ENCODE measurements around the gene CCDC63. TPM values are rescaled to one million over a fixed set of nuclear protein-coding genes. Genes with fewer than 3 reads are reported as not detected.

CCDC63 gene
- total and polyA plus RNA-seq, 5 donors: not detected

Other genes starting within 250 kb of the CCDC63 start
- gene TCTN1, start 232.9 kb upstream of the CCDC63 start, total RNA-seq: 10 to 100 TPM; 37.0 to 47.0 (median 42.4) TPM
- gene TCTN1, start 232.9 kb upstream of the CCDC63 start, polyA plus RNA-seq: 33.7 TPM
- 10 to 100 TPM; 11.3 to 33.4 (median 13.3) TPM for gene HVCN1, start 157.9 kb upstream of the CCDC63 start, total RNA-seq
- gene HVCN1, start 157.9 kb upstream of the CCDC63 start, polyA plus RNA-seq: 18.2 TPM
- 100 to 1,000 TPM; 156 to 175 (median 160) TPM for gene PPP1CC, start 104.1 kb upstream of the CCDC63 start, total RNA-seq
- gene PPP1CC, start 104.1 kb upstream of the CCDC63 start, polyA plus RNA-seq: 120 TPM
- gene MYL2, start 73.6 kb downstream of the CCDC63 start, total RNA-seq: 10 to 100 TPM; 24.0 to 36.1 (median 28.1) TPM
- 435 TPM for gene MYL2, start 73.6 kb downstream of the CCDC63 start, polyA plus RNA-seq
- not detected for gene CUX2, start 187.2 kb downstream of the CCDC63 start, total RNA-seq
- not detected for gene CUX2, start 187.2 kb downstream of the CCDC63 start, polyA plus RNA-seq

Measured in right cardiac atrium (tissue), 5 donors.